Stimulated activated naive CD8-positive, alpha-beta T cell treated with anti-CD3 and anti-CD28 coated beads, Interleukin-15, Interleukin-2, amounts not matched to agents 100 U/mL and 50 U/mL, for 24 hours (primary cell): Measurements from ENCODE around the gene ITGAE.
A peak's percentile ranks its signal among the peaks of the same experiment; 100 is the strongest.

Experiments
- ATAC-seq: fragments of 150-1000 bp; cut with Tn5 transposase; one replicate; pipeline ENCODE4 v1.10.0; 2021
- DNase-seq: peaks from one replicate; pipeline ENCODE4 v3.0.0; 2021

Gene ITGAE

DNA sequence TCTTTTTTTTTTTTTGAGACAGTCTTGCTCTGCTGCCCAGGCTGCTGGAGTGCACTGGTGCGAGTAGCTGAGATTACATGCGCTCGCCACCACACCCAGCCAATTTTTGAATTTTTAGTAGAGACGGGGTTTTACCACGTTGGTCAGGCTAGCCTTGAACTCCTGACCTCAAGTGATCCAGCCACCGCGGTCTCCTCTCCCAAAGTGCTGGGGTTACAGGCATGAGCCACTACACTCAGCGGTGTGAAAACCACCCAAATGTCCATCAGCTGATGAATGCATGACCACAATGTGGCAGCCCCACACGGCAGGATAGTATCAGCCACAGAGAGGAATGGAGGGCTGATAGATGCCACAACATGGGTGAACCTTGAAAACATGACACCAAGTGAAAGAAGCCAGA, 107.2 kb downstream of the ITGAE start:
- peak; percentile 70 for DNase-seq
- peak; percentile 72 for ATAC-seq

DNA sequence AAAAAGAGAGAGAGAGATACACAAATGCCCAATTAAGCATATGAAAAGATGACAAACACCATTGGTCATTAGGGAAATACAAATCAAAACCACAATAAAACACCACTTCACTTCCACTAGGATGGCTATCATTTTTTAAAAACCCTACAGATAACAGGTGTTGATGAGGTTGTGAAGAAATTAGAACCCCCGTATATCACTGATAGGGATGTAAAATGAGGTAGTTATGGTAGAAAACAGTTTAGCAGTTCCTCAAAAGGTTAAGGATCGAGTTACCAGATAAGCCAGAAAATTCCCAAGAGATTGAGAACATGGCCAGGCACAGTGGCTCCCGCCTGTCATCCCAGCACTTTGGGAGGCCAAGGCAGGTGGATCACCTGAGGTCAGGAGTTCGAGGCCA, 107.8 kb downstream of the ITGAE start:
- no peak for ATAC-seq

DNA sequence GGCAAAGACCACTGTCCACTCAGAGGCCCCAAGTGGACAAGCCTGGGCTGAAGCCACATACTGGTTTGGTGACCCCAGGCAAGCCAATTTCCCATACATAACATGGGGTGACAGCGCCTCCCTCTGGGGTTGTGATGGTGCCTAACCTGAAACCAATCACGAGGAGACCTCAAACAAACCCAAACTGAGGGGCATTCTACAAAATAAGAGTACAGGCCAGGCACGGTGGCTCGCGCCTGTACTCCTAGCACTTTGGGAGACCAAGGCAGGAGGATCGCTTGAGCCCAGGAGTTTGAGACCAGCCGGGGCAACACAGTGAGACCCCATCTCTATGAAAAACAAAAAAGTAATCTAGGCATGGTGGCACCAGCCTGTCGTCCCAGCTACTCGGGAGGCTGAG, 108.6 kb downstream of the ITGAE start:
- DNase-seq (no peak), ATAC-seq (no peak)

More for the DNA sequence above, 107.8 kb downstream of the ITGAE start:
- DNase-seq = no peak

DNA sequence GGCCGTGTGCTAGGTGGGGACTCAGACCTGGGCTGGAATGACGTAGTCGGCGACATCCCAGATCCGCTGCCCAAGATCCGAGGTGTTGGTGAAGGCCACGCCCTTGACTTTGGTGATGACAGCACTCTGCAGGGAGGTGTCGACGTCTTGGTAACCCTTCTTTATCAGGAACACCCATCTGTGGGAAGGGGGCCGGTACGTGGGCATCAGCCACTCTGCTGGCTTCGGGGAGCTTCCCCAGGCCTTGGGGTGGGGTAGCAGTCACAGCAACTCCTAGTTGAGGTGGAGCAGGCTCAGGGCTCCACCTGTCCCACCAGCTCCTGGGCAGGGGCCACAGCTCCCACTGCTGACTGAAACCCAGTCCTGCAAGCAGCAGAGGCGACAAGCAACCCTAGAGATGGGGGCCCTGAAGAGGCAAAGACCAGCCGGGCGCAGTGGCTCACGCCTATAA, 109.3 kb downstream of the ITGAE start:
- DNase-seq (no peak), ATAC-seq (no peak)

DNA sequence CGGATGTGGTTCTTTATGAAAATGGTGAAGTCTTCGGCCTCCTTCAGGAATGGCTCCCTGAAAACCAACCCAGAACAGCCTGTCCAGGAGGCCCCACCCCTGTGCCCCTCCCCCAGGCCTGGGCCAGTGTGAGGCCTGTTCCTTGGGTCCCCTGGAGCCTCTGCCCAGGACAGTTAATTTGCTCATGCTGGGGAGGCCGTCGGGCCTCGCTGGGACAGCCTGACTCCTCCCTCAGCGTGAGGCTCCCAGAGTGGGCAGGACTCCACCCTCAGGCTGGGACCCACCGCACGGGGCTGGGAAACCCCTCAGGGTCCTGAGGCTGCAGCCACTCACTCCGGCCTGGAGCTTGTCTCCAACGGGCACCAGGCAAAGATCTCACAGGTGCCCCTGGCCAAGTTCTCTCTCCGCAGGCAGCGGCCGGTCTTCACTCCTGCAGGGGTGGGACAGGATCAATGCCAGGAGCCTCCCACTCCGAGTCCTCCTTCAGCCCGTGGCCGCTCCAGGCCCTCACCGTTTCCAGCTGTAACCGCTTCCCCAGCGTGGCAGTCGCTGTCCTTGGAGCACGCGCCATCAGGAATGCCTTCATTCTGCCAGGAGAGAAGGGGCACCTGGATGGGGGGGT, 110.8 kb downstream of the ITGAE start:
- ATAC-seq = no peak
- no peak for DNase-seq

DNA sequence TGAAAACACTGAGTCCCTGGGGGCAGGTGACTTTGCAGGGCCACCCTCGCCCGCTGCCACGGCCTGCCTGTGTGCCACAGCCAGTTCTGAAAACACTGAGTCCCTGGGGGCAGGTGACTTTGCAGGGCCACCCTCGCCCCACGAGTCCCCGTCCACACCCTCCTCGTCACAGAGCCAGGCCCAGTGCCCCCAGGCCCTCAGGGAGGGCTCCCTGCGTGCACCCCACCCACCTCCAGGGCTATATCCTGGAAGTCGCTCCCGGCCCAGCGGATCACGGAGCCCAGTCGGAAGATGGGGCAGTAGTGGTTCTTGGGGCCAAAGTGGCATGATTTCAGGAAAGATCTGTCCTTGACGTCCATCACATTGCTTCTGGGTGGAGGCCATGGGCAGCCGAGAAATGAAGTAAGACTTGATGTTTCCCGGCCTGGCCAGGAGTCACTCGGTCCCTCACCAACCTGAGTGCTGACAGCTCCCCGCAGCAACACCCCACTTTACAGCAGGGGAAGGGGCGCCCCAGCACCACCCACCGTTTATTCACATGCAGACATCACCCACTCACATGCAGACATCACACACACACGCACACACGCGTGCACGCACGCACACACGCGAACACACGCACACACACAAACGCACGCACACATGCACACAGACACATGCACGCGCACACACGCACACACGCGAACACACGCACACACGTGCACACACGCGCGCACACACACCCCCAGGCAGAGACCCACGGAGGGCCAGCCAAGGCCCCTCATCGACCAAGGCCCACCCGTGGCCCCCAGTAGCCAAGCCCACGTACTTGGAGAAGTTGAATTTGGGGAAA, 111.5 kb downstream of the ITGAE start:
- ATAC-seq (no peak), DNase-seq (no peak)

DNA sequence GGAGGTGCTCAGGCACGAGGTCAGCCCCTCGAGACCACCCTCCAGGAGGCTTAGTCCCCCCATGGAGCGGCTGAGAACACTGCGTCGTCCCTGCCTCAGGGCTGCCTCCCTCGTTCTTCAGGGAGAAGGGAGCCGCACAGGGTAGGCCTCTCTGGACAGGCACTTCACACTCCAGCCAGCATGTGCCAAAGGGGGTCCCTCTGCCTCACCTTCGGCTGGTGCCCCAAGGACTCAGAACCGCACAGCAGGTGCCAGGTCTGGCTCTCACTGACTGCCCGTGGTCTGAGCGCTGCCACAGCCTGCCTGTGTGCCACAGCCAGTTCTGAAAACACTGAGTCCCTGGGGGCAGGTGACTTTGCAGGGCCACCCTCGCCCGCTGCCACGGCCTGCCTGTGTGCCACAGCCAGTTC, 112.1 kb downstream of the ITGAE start:
- no peak for DNase-seq
- ATAC-seq = no peak

DNA sequence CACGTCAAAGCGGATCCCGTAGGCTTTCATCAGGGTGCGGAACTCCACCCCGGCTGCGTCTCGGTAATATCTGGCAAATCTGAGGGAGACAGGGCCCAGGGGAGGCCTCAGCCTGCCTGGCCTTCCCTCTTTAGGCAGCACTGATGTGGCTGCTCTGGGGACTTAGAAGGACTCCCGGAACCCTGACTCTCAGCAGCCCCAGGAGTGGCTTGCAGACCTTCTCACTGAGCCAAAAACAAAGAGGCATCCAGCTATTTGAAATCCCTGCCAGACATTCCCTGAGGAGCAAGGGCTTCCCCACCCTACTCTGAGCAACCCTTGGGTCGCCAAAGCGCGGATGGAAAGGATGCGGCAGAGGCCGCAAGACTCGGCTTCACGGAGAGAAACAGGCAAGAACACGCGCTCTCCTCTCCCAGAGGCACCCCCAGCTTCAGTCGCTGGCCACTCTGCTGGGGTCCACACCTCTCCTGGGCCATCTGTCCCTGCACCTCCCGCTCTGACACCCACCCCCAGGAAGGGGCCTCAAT, 112.9 kb downstream of the ITGAE start:
- ATAC-seq = no peak
- DNase-seq = no peak

DNA sequence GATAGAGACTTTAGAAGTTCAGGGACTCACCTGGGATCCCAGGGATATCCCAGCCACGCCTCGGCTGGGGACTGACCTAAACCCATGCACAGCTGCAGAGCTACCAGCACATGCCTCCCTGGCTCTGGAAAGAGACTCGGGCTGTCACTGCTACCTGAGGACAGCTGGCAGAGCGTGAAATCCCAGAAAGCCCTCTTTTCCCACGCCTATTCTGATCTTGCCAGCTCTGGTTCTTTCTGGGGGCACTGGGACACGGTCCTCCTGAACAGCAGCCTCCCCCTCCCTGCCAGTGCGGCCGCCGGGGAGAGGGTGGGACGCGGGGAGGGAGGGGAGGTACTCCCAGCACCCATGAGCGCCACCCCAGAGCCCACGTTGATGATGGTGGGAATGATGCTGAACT, 115.8 kb downstream of the ITGAE start:
- ATAC-seq (no peak), DNase-seq (no peak)

DNA sequence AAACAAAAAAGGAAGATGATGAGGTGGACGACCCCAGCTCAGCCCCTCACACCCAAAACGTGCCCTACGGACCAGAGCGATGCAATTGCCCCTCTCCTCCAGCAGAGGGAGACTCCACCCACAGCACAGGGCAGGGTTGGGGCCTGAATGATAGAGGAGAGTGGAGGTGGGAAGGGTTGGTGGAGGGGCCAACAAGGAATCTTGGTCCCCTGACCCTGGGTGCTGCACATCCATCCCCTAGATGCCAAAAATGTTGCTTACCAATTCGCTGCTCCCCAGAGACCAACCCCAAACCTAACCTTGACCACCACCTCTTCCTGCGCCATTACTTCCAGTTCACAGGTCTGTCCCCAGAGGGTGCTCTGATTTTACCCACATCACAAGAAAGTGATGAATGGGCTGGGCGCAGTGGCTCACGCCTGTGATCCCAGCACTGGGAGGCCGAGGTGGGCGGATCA, 117.9 kb downstream of the ITGAE start:
- ATAC-seq = peak; percentile 85

DNA sequence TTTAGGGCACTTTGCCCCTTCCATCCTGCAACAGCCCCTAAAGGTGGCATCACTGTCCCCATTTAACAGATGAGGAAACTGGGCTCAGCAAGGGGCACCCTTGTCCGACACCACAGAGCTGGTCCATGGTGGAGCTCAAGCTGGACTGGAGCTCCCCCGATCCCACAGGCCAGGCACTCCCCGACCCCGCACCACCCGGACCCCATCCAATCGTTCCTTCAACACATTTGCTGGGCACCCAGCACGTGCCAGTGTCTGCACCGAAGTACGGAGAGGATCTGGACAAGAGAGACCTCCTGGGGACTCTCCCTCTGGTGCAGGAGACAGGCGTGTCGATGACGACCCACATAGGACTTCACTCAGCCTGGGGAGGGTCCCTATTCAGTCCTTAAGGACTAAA, 119.0 kb downstream of the ITGAE start:
- DNase-seq = no peak
- no peak for ATAC-seq

More for the DNA sequence above, 117.9 kb downstream of the ITGAE start:
- DNase-seq = peak; percentile 70

DNA sequence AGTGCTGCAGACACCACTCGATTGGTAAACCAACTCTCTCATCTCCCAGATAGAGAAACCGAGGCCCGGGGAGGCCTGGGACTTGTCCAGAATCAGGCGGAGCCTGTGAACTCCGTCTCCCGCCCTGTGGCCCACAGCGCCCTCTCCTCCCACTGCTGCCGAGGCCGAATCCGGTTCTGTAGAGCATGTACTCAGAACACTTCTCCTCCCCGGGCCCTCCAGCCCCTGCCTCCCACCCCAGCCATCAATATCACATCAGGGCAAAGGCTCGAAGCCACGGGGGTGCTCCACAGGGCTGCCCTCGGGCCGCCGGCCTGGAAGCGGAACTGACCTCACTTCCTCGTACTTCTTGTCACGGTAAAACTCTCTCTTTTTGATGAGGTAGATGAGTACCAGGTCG, 119.4 kb downstream of the ITGAE start:
- ATAC-seq (no peak), DNase-seq (no peak)

DNA sequence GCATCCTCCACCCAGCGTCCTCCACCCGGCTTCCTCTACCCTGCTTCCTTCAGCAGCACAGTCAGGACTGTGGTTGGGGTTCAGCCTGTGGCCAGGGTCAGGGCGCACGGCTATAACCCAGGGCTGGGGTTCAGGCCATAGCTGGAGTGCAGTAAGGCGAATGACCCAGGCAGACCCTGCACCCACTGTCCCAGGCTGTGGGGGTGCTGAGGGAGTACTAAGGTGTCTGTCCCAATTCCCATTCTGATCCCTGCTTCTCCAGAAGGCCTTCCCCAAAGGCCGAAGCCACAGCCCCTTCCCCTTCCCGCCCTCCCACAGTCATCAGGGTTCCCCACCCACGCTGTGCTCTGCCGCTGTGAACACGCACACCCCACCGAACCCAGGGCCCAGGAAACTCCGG, 119.9 kb downstream of the ITGAE start:
- DNase-seq (no peak), ATAC-seq (no peak)

DNA sequence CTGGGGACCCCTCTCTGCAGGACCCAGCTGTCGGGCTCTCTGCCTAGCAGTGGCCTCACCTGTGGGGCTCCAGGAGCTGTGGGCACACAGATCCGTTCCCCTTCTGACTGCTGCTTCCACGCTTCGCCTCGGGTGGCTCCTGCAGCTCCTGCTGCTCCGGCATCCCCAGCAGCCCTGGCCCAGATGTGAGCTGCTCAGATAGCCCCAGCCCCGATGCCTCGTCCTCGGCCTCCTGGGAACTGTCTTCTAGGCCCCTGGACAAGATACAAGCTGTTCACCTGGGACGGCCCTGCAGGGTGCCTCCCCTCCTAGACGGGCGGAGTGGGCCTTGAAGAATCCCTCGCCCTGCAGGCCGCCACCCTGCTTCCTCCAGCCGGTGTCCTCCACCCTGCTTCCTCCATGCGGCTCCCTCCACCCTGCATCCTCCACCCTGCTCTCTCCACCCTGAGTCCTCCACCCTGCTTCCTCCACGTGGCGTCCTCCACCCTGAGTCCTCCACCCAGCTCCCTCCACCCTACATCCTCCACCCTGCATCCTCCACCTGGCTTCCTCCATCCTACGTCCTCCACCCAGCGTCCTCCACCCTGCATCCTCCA, 121.4 kb downstream of the ITGAE start:
- no peak for DNase-seq
- no peak for ATAC-seq

DNA sequence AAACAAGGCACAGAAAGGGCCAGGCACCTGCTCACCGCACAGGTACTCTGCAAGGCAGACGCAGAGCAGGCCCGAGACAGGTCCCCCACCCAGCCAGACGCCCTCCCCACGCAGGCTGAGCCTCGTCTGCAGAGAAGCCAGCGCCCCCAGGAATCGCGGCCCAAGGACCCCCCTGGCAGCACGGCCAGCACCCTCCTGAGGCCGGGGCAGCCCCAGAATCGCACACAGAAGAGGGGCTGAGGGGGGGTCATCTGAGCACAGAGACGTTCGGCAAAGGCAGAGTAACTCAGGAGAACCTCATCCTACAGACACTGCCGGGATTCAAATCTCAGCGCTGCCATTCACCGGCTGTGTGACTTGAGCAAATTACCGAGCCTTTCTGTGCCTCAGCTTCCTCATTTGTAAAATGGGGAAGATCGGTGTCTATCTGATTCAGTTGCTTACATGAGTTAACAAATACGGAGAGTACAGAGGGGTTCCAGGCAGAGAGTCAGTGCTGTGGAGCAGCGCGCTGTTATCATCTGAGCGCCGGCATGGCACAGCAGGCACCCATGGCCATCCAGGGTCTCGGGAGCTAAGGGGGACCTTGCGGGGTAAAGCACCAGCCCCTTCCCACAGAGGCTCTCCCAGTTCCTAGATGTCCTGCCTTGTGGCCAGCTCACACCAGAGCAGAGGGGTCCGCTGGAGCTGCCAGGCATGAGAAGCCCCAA, 122.0 kb downstream of the ITGAE start:
- DNase-seq = no peak
- no peak for ATAC-seq

DNA sequence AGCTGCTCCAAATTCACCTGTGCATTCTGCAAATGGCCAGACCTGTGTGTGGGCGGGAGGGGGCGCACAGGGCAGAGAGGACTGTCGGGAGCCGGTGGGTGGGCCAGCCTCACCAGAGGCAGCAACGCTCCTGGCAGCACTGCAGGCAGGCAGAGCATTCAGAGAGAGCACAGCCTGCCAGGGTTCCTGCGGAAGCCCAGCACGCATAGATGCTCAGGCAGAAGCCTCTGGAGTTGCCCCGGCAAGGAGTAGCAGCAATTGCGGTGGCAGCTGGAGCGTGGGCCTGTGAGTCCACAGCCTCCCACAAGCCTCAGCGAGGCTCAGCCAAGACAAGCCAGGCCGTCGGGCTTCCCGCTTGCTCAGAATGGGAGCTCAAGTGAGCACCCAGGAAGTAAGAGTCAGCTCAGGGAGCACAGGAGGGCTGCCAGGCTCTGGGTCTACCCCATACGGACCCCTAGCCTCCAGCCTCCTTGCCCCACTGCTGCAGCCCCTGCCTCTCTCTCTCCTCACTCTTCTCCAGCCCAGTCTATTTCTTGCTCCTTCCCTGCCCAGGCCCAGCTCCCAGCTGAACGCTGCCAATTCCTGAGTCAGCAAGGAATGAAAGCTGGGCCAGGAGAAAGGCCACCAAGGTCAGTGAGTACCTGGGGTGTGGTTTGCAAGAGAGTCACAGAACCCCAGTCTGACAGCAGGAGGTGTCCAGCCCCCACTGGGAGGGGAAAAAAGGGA, 122.7 kb downstream of the ITGAE start:
- ATAC-seq (no peak), DNase-seq (no peak)

DNA sequence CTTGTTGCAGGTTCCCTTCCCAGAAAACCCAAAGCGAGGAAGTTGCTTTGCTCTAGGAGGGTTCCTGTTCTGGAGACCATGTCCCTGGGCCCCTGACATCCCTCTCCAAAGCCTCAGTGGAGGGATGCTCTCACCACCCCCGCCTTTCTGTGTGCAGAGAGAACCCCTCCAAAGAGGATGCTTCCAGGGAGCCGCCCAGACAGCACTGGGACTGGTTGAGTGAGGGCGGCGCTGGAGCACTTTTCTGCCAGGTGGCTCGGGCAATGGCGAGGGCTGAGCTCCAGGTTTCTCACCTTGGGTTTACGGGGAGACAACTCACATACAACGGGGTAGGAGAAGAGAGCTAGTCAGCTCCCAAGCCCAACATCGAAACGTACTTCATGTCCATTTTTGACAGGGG, 125.1 kb downstream of the ITGAE start:
- ATAC-seq (no peak), DNase-seq (no peak)

DNA sequence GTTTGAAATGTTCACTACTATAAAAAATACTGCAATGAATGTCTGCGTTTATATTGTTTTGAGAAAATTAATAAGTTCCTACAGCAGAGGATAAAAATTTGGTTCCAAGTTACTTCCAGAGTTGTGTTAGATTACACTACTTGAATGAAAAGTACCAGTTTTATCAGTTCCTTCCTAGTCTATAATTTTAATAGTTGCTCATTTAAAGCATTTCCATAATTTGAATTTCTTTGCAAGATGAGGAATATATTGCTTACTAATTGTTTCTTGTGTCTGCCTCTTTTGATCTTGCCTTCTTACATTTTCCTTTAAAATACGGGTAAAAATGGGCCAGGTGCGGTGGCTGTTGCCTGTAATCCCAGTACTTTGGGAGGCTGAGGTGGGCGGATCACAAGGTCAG, 128.4 kb downstream of the ITGAE start:
- DNase-seq = no peak
- no peak for ATAC-seq

DNA sequence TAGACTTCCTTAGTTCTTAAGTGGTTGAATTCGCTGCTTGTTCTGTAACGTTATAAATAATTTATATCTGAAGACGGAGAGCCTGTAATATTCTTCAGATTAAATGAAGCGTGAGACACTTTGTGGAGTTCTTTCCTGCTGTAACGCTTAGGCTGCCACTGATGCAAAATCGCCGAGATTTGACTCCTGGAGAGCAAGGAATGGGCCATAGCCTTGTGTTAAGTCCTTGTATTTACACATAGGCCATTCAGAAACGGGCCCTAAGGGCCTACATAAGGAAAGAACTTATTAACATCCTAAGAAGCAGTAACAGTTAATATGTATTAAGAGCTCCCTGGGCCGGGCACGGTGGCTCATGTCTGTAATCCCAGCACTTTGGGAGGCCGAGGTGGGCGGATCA, 131.4 kb downstream of the ITGAE start:
- ATAC-seq (no peak), DNase-seq (no peak)

DNA sequence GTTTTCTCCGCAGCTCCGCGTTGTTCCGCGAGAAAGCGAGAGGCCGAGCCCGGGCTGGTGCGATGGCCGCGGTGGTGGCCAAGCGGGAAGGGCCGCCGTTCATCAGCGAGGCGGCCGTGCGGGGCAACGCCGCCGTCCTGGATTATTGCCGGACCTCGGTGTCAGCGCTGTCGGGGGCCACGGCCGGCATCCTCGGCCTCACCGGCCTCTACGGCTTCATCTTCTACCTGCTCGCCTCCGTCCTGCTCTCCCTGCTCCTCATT, 132.0 kb downstream of the ITGAE start:
- ATAC-seq (no peak), DNase-seq (no peak)

DNA sequence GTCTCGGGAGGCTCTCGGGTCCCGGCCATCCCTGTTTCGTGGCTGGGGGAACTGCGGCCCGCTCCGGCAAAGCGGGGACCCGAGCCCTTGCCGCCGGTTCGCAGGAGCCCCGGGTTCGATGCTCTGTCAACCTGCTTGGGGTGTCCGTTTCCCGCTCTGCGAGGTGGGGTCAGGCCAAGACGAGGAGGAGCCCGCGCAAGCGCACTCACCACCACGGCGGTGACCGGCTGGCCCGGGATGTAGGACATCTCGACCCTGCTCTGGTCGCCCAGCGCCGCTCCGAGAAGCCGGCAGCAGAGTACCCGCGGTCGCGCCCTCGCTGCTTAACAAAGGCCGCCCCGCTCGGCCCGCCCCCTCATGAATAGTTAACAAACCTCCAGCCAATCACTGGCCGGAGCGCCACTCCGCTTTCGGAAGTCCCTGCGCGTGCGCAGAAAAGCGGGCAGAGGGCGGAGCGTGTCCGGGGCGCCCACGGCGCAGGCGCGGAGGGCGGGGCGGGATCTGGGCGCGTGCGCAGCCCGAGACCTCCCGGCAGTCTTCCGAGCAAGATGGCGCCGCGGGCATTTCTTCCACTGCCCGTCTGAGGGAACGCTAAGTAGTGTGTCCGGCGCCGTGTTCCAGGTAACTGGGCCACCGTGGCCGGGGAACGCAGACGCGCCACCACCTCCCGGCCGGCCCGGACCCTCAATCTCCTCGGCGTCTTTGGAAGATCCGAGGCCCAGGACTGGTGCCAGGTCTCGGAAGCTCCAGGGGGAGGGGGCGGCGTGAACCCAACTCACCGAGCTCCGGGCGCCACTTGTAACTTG, 132.5 kb downstream of the ITGAE start, which contains the start of the genes EMC6 and TAX1BP3:
EMC6 (plus strand) TSS at position 534 of the 806 bp plus-strand sequence. CDS start 335 bp downstream, outside the sequence.
TAX1BP3 (minus strand) TSS at position 300 of the 806 bp plus-strand sequence; CDS start at position 248, 52 bp downstream.
- ATAC-seq = peak; percentile 95

More for the DNA sequence above, 132.5 kb downstream of the ITGAE start, which contains the start of the genes EMC6 and TAX1BP3:
- DNase-seq = peak; percentile 100
